ENCODE measurements around the gene ACSL3. TPM values are rescaled to one million over a fixed set of nuclear protein-coding genes. Genes with fewer than 3 reads are reported as not detected.
A peak's percentile ranks its signal among the peaks of the same experiment; 100 is the strongest.

Gene ACSL3
- total RNA-seq, 2 donors from 2014 or later = 48.5 to 52.8 TPM

DNA sequence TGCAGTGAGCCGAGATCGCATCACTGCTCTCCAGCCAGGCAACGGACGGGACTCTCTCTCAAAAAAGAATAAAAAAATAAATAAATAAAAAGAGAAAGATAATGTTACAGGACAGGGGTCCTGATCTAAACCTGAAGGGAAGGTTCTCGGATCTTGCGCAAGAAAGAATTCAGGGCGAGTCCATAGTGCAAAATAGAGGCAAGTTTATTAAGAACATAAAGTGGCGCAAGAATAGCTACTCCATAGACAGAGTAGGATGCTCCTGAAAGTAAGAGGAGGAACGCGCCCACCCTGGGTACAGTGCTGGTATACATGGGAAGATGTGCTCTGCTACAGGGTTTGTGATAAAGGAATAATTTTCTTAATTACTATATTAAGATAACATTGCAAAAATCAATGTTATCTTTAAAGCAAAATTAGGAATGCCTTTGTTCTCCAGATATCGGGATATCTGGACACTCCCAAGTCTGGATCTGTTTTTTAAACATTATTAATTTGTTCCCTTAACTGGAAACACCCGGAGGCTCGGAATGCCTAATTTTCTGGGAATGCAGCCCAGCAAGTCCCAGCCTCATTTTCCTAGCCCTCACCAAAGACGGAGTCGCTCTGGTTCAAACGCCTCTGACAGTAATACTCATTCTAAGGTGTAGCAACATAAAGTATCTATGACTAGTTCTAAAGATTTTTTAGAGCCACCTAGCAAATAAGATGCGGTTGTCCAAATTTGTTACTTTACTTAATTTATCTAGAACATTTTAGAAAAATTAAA is 38.8 kb downstream of the ACSL3 start:
- H3K27me3 Mint-ChIP-seq = no peaks in the 10 kb centered on the region
- peaks cover 20 to 24% of the 10 kb centered on the region in 2 donors for H3K4me1 Mint-ChIP-seq (ENCODE audit: low read depth in 2 of 2)
- H3K4me3 Mint-ChIP-seq = no peak overlapping the region
- no peak for ATAC-seq
- H3K36me3 Mint-ChIP-seq = no peaks in the 10 kb centered on the region
- no peak overlapping the region for H3K27ac Mint-ChIP-seq
- DNase-seq (ENCODE audit: low spot score) = no peak
- no peaks in the 10 kb centered on the region for H3K9me3 Mint-ChIP-seq

DNA sequence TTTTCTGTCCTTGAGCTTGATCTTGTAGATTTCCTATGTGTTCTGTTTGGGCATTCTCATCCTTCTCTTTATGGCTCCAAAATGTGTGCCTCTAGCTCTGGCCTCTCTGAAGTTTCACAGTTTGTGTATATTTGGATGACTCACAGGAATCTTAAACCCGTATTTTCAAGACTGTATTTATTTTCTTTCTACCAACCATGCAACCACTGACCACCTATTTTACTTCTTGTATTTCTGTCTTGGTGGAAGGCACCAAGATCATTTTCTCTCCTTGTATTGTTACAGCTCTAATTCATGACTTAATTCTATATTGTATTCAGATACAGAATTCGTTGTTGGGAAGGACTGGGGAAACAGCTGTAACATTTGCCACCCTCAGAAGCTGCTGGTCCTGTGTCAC is 39.5 kb downstream of the ACSL3 start:
- no peak for DNase-seq (ENCODE audit: low spot score)
- H3K27ac Mint-ChIP-seq = no peak overlapping the region
- no peaks in the 10 kb centered on the region for H3K36me3 Mint-ChIP-seq
- no peaks in the 10 kb centered on the region for H3K9me3 Mint-ChIP-seq
- peaks cover 13 to 18% of the 10 kb centered on the region in 2 donors for H3K4me1 Mint-ChIP-seq (ENCODE audit: low read depth in 2 of 2)
- no peaks in the 10 kb centered on the region for H3K27me3 Mint-ChIP-seq
- ATAC-seq = no peak
- H3K4me3 Mint-ChIP-seq = no peak overlapping the region

DNA sequence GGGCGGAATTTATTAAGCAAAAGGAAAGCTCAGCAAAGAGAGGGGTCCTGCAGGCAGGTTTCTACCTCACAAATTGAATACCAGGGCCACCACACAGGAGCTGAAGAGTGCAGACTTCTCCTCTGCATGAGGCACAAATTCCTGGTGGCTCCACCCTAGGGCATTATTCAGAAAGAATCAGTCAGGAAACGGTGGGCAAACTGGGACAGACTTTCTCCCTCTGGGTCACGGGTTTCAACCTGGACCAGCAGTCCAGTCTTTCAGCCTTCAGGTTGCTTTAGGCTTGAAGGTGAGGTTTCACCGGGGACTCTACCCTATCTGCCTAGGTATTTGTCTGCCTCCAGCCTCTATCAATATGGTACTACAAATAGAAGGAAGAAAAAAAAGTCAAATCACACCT is 41.8 kb downstream of the ACSL3 start:
- H3K9me3 Mint-ChIP-seq = no peaks in the 10 kb centered on the region
- ATAC-seq = no peak
- H3K4me3 Mint-ChIP-seq = no peak overlapping the region

DNA sequence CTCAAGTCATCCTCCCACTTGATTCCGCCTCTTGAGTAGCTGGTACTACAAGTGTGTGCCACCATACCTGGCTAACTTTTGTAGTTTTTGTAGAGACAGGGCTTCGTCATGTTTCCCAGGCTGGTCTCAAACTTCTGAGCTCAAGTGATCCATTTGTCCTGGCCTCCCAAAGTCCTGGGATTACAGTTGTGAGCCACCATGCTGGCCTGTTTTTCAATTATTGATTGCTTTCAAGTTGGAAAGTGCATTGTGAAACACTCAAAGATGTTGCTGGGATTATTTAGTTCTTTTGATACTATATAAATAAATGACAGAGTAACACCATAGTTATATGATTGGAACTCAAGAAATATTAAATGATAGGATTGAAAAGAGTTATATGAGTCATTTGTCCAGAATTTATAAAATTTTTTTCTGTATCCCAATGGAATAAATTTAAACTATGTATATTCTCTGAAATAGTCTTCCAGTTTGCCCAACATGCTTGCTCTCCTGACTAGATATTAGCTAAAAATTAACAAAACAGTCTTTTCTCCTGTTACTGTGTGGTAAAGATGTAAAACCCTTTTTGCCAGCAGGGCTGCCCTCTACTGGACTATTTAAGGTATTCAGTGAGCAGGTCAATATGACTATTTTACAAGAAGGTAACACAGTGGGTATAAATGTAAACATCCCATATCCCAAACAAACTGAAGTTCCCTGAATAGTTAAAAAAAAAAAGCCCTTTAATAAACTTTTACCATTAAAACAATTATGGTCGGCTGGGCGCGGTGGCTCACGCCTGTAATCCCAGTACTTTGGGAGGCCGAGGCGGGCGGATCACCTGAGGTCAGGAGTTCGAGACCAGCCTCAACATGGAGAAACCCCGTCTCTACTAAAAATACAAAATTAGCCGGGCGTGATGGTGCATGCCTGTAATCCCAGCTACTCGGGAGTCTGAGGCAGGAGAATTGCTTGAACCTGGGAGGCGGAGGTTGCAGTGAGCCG is 42.7 kb downstream of the ACSL3 start:
- peaks cover 4% of the 10 kb centered on the region for H3K36me3 Mint-ChIP-seq
- H3K27ac Mint-ChIP-seq = no peak overlapping the region
- ATAC-seq = no peak
- H3K27me3 Mint-ChIP-seq = no peaks in the 10 kb centered on the region
- H3K9me3 Mint-ChIP-seq = no peaks in the 10 kb centered on the region
- no peak overlapping the region for H3K4me3 Mint-ChIP-seq
- peaks cover 21 to 35% of the 10 kb centered on the region in 2 donors for H3K4me1 Mint-ChIP-seq (ENCODE audit: low read depth in 2 of 2)
- DNase-seq (ENCODE audit: low spot score) = peak; percentile 61

More for the DNA sequence above, 41.8 kb downstream of the ACSL3 start:
- Mint-ChIP-seq H3K27ac (no peak overlapping the region), H3K4me1 (ENCODE audit: low read depth in 2 of 2) (peaks cover 14 to 31% of the 10 kb centered on the region in 2 donors), H3K27me3 (no peaks in the 10 kb centered on the region), H3K36me3 (peaks cover under 1% of the 10 kb centered on the region)
- no peak for DNase-seq (ENCODE audit: low spot score)

DNA sequence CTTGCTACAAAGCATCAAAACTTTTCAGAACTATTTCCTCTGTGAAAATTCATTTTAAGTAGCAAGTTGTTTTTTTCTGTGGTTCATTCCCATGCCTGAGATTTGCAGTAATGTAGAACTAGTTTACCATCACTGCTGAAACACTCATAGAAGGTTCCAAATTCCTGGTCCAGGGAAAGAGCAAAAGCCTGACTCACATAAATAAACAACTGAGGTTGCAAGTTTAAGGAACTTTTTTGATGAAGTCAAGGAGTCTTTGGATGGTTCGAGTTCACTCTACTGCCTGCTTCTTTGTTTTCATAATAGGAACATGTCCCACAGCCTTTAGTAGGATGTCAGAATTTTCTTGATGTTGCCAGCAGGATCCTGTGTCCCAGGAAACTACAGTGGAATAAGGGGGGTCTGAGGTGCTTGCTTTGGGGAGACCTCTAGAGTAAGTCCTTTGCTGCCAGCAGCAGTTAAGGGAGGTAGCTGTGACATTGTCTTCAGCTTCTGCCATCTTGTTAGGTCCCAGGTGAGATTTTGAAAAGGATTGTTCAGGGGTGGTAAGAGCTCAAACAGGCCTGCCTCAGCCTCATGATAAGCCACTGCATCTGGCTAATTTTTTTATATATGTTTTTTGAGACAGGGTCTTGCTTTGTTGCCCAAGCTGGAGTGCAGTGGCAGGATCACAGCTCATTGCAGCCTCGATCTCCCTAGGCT is 43.9 kb downstream of the ACSL3 start:
- no peak overlapping the region for H3K27ac Mint-ChIP-seq
- no peak for ATAC-seq
- H3K27me3 Mint-ChIP-seq = no peaks in the 10 kb centered on the region
- H3K36me3 Mint-ChIP-seq = peaks cover 9% of the 10 kb centered on the region
- H3K4me3 Mint-ChIP-seq = no peak overlapping the region
- H3K9me3 Mint-ChIP-seq = no peaks in the 10 kb centered on the region
- no peak for DNase-seq (ENCODE audit: low spot score)
- peaks cover 21 to 38% of the 10 kb centered on the region in 2 donors for H3K4me1 Mint-ChIP-seq (ENCODE audit: low read depth in 2 of 2)

DNA sequence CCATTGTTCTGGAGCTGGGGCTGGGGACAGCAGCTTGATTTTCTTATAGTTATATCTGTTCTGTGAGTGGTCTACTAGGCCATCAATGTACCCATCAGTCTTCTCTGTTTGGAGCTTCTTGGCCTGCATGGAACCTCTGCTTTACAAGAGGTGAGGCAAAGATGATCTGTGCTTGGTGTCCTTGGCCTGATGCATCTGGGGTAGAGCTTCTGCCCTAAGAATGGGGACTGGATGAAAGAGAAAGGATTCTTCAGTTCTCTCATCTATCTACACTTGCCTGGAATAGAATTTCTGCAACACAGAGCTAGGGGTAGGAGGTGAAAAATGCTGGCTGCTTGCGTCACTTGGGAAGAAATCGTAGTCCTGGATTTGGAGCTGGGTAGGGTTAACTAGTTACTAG is 46.2 kb downstream of the ACSL3 start:
- peaks cover 16 to 33% of the 10 kb centered on the region in 2 donors for H3K4me1 Mint-ChIP-seq (ENCODE audit: low read depth in 2 of 2)
- no peaks in the 10 kb centered on the region for H3K9me3 Mint-ChIP-seq
- no peak overlapping the region for H3K4me3 Mint-ChIP-seq
- H3K36me3 Mint-ChIP-seq = peaks cover 9% of the 10 kb centered on the region
- no peaks in the 10 kb centered on the region for H3K27me3 Mint-ChIP-seq
- DNase-seq (ENCODE audit: low spot score) (no peak), ATAC-seq (no peak)
- peak overlapping the region in 1 of 2 donors; percentile 40 for H3K27ac Mint-ChIP-seq

DNA sequence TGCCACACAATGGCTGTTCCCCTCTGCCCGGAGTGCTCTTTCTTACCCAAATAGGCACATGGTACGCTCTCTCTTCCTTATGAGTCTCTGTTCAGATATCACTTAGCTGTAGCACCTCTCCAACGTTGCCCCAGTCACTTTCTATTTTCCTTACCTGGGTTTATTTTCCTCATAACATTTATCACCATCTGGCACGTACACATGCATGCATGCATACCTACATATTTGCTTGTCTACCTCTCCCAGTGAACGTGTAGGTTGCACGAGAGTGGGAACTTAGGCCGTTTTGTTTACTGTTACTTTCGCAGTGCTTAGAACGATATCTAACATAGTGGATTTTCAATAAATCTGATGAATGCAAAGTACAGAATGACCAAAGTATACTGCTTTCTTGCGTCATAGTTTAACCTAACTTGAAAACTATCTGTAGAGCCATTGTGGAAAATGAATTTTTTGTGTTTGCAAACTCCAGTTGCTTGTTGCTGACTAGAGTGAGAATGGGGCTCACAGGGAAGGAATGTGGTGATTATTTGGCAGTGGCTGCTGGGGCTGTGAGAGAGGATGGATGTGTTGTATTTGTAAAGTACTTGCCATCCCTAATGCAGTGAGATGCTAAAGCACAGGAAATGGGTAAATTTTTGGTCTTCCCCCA is 47.1 kb downstream of the ACSL3 start:
- Mint-ChIP-seq H3K4me1 (ENCODE audit: low read depth in 2 of 2) (peaks cover 18 to 35% of the 10 kb centered on the region in 2 donors), H3K27me3 (no peaks in the 10 kb centered on the region), H3K36me3 (peaks cover 9% of the 10 kb centered on the region), H3K4me3 (no peak overlapping the region), H3K9me3 (no peaks in the 10 kb centered on the region), H3K27ac (no peak overlapping the region)
- DNase-seq (ENCODE audit: low spot score) = no peak
- no peak for ATAC-seq

DNA sequence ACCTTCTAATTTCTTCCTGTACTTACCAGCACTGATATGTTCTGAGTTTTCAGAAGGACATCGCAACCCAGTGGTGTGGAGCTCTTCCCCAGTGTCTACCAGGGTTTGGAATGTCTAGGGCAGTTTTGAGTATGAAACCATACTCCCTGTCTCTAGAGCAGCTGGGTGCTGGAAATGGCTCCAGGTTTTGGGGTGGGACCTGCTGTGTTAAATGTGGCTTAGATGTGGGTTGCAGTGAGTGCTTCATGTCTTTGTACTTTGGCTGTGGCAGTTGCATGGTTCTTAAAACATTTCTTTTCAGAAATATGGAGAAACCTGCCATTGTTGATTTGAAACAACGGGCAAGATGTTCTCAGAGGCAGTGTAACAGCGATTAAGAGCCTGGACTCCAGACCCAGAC is 48.5 kb downstream of the ACSL3 start:
- Mint-ChIP-seq H3K9me3 (no peaks in the 10 kb centered on the region), H3K36me3 (peaks cover 9% of the 10 kb centered on the region), H3K27me3 (no peaks in the 10 kb centered on the region), H3K4me1 (ENCODE audit: low read depth in 2 of 2) (peaks cover 29 to 43% of the 10 kb centered on the region in 2 donors), H3K4me3 (no peak overlapping the region), H3K27ac (peak overlapping the region in 1 of 2 donors; percentile 64)
- DNase-seq (ENCODE audit: low spot score) (no peak), ATAC-seq (no peak)

- peaks cover 9% of the 10 kb centered on the region for H3K36me3 Mint-ChIP-seq
- H3K27me3 Mint-ChIP-seq = no peaks in the 10 kb centered on the region
- ATAC-seq (peak; percentile 85 to 89), DNase-seq (ENCODE audit: low spot score) (no peak)
- H3K27ac Mint-ChIP-seq = peak overlapping the region; percentile 36 to 79
- peaks cover 29 to 35% of the 10 kb centered on the region in 2 donors for H3K4me1 Mint-ChIP-seq (ENCODE audit: low read depth in 2 of 2)
- H3K4me3 Mint-ChIP-seq = peak overlapping the region; percentile 15
- H3K9me3 Mint-ChIP-seq = no peaks in the 10 kb centered on the region
Observed at GRCh38 chr2:222912117-222912516, 51.3 kb downstream of the ACSL3 start.

DNA sequence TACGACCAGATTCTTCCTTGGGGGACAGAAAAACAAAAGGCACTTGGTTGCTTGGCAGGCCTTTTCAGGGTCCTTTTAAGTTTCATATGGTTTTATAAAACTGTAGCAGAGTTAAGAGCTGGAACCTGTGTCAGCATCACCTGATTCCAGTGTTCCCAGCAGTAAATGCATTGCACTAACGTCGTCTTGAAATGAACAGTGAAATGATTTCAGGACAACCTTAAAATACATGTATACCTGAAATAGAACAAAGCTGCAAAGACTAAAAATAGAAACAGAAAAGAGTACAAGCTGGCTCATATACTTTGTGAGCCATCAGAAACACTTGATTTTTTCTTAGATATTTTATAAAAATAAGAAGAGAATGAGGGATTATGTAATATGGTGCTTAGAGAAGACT is 51.9 kb downstream of the ACSL3 start:
- Mint-ChIP-seq H3K9me3 (no peaks in the 10 kb centered on the region), H3K4me3 (no peak overlapping the region), H3K4me1 (ENCODE audit: low read depth in 2 of 2) (peaks cover 27 to 31% of the 10 kb centered on the region in 2 donors), H3K27ac (peak overlapping the region in 1 of 2 donors; percentile 79), H3K27me3 (no peaks in the 10 kb centered on the region), H3K36me3 (peaks cover 8% of the 10 kb centered on the region)
- ATAC-seq (no peak), DNase-seq (ENCODE audit: low spot score) (no peak)

DNA sequence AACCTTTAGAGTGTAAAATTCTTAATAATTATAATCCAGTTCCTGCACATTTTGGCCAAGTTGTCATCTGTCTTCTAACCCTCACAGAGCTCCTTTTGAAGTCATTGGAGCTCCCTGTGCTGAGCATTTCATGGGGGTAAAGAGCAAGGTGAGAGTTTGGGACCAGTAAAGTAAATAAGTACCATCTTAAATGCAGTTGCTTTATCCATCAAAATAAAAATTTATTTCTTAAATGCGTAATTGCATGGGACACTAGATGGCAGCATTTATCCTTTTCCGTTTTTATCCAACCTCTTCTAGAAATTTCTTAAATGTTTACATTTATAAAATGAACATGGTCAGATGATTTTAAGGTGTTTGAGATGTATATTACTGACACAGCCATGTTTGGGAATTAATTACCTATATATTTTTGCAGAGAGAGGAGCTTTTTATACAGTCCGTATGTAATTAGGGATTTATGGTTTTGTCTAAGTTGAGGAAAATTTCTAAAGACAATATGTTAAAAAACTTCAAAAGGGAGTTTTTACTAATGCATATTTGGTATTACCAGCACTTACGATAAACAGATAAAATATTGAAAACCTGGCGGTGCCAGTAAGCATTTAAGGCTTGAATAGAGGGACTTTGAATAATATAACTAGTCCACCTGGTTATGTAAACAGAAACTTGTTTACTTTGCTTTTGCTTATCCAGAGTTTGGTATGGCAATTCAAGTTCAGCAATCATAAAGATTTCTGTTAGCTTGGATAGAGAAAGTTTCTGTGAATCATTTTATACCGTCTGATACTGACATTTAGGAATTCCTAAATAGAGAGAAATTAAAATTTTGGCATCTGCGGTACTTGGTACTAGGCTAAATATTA is 54.5 kb downstream of the ACSL3 start:
- no peaks in the 10 kb centered on the region for H3K9me3 Mint-ChIP-seq
- peaks cover 21 to 24% of the 10 kb centered on the region in 2 donors for H3K4me1 Mint-ChIP-seq (ENCODE audit: low read depth in 2 of 2)
- H3K27me3 Mint-ChIP-seq = no peaks in the 10 kb centered on the region
- no peak overlapping the region for H3K4me3 Mint-ChIP-seq
- H3K36me3 Mint-ChIP-seq = peaks cover 5% of the 10 kb centered on the region
- no peak for ATAC-seq
- no peak for DNase-seq (ENCODE audit: low spot score)
- H3K27ac Mint-ChIP-seq = no peak overlapping the region
